Measurements from ENCODE around the gene PDE6B. TPM values are rescaled to one million over a fixed set of nuclear protein-coding genes. Genes with fewer than 3 reads are reported as not detected.
"Not testable (repeated sequence)": the region's sequence is repeated elsewhere in the genome, so short reads cannot be mapped to it uniquely, and the experiment has no call there.

The PDE6B gene
- polyA plus RNA-seq, 1 donor (not counting 4 experiments of a cell fraction or from before 2014, with no cell fraction given), result not detected

DNA sequence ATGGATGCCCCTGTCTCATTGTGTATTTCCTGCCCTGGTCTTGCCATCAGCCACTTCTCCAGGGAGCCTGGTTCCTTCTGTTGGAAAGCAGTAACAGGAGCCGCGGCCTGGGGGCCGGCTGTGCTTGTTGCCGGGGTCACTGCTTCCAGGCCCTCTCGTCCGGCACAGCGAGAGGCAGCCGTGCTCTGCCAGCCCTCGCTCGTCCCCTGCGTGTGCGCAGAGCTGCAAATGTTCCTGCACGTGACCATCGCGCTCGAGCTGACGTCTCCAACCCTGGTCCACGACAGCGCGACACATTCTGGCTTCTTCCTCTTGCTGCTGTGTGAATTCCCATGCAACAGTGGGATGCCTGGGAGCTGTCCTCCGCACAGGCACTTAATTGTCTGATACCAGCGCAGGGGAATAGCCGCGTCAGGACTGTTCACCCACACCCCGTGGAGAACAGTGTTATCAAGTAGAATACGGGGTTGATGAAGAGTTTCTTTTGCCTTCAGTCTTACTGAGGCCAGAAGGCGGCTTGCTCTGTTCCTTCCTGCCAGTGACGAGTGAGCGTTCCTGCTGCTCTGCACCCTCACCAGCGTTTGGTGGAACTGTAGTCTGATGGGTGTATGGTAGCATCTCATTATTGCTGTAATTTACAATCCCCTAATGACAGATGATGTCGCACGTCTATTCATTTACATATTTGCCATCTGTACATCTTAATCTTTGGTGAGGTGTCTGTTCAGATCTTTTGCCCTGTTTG lies 12.3 kb downstream of the PDE6B start:
- Histone ChIP-seq H3K27ac (ENCODE audit: control insufficient read depth, insufficient read depth, low read length) (no peak overlapping the region), H3K9me3 (ENCODE audit: control insufficient read depth, low read depth, low read length) (peaks cover 2% of the 10 kb centered on the region), H3K79me2 (ENCODE audit: control insufficient read depth, insufficient read depth, low read length) (no peaks in the 10 kb centered on the region), H3K9me1 (ENCODE audit: control insufficient read depth, extremely low read depth, insufficient read depth, low read length) (no peaks in the 10 kb centered on the region), H3K4me2 (ENCODE audit: control insufficient read depth, extremely low read depth, insufficient read depth, low read depth, low read length) (no peak overlapping the region), H3K4me1 (ENCODE audit: control insufficient read depth, extremely low read depth, insufficient read depth, low read length) (no peaks in the 10 kb centered on the region), H3K4me3 (ENCODE audit: control insufficient read depth in 2 of 3, extremely low read depth in 1 of 3, insufficient read depth in 2 of 3, low read depth in 1 of 3, low read length in 3 of 3) (no peak overlapping the region), H3K36me3 (ENCODE audit: control insufficient read depth in 2 of 2, extremely low read depth in 1 of 2, insufficient read depth in 2 of 2, low read length in 2 of 2) (no peaks in the 10 kb centered on the region), H4K20me1 (ENCODE audit: control insufficient read depth, extremely low read depth, insufficient read depth, low read length) (no peaks in the 10 kb centered on the region), H3K9ac (ENCODE audit: control insufficient read depth, extremely low read depth, insufficient read depth, low read length) (no peak overlapping the region), H3K27me3 (ENCODE audit: control insufficient read depth, extremely low read depth, insufficient read depth, low read length) (peaks cover 15% of the 10 kb centered on the region), H2AFZ (ENCODE audit: control insufficient read depth, low read length) (no peak overlapping the region)
- FAIRE-seq (no peak), DNase-seq (ENCODE audit: low read depth, low spot score) (no peak)
- dilution Hi-C loops (cut with MboI; ENCODE audit: extremely low pct_ligation_motif_present, low sequenced_read_pairs), result no loop called here
- TF ChIP-seq EZH2 (IDR thresholded peaks at IDR 0.05; ENCODE audit: low read length) (no peak), CTCF (optimal IDR thresholded peaks at IDR 0.05 in 1 of 3, IDR thresholded peaks at IDR 0.05 in 1 of 3, conservative IDR thresholded peaks at IDR 0.05 in 1 of 3; ENCODE audit: extremely low read depth in 1 of 3, insufficient read depth in 2 of 3, low read length in 3 of 3) (no peak)

DNA sequence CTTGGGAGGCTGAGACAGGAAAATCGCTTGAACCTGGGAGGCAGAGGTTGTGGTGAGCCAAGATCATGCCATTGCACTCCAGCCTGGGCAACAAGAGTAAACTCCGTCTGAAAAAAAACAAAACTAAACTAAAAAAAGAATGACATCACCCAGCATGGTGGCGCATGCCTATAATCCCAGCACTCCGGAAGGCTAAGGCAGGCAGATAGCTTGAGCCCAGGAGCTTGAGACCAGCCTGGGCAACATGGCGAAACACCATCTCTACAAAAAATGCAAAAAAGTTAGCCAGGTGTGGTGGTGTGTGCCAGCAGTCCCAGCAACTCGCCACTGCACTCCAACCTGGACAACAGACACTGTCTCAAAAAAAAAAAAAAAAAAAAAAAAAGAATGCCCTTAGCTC lies 17.0 kb downstream of the PDE6B start:
- H2AFZ ChIP-seq (ENCODE audit: control insufficient read depth, low read length); H3K4me3 ChIP-seq (ENCODE audit: control insufficient read depth in 2 of 3, extremely low read depth in 1 of 3, insufficient read depth in 2 of 3, low read depth in 1 of 3, low read length in 3 of 3); H3K4me2 ChIP-seq (ENCODE audit: control insufficient read depth, extremely low read depth, insufficient read depth, low read depth, low read length); H4K20me1 ChIP-seq (ENCODE audit: control insufficient read depth, extremely low read depth, insufficient read depth, low read length); H3K27ac ChIP-seq (ENCODE audit: control insufficient read depth, insufficient read depth, low read length); H3K79me2 ChIP-seq (ENCODE audit: control insufficient read depth, insufficient read depth, low read length); H3K9ac ChIP-seq (ENCODE audit: control insufficient read depth, extremely low read depth, insufficient read depth, low read length); FAIRE-seq; DNase-seq (ENCODE audit: low read depth, low spot score); H3K9me1 ChIP-seq (ENCODE audit: control insufficient read depth, extremely low read depth, insufficient read depth, low read length); H3K9me3 ChIP-seq (ENCODE audit: control insufficient read depth, low read depth, low read length); H3K36me3 ChIP-seq (ENCODE audit: control insufficient read depth in 2 of 2, extremely low read depth in 1 of 2, insufficient read depth in 2 of 2, low read length in 2 of 2); H3K27me3 ChIP-seq (ENCODE audit: control insufficient read depth, extremely low read depth, insufficient read depth, low read length); dilution Hi-C loops (cut with MboI; ENCODE audit: extremely low pct_ligation_motif_present, low sequenced_read_pairs); H3K4me1 ChIP-seq (ENCODE audit: control insufficient read depth, extremely low read depth, insufficient read depth, low read length): not testable (repeated sequence)

DNA sequence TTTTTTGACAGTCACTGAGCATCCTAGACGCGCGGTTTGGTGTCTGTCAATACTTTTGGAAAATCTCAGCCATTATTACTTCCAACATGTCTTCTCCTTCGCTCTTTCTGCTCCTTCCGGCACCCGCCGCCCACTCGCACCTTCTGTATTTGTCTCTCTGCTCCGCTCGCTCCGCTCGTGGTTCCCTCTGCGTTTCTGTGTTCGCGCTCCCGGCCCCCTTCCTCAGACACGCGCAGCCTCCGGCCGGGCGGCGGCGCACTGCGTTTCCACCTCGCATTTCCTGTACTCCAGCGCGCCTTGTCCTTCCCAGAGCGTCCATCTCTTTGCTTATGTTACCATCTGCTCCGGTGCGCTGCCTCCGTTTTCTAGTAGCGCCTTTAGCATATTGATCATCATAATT lies 21.1 kb downstream of the PDE6B start:
- H3K27ac ChIP-seq (ENCODE audit: control insufficient read depth, insufficient read depth, low read length), result no peak overlapping the region
- no peaks in the 10 kb centered on the region for H3K36me3 ChIP-seq (ENCODE audit: control insufficient read depth in 2 of 2, extremely low read depth in 1 of 2, insufficient read depth in 2 of 2, low read length in 2 of 2)
- H2AFZ ChIP-seq (ENCODE audit: control insufficient read depth, low read length), result no peak overlapping the region
- no peaks in the 10 kb centered on the region for H3K4me1 ChIP-seq (ENCODE audit: control insufficient read depth, extremely low read depth, insufficient read depth, low read length)
- H3K9ac ChIP-seq (ENCODE audit: control insufficient read depth, extremely low read depth, insufficient read depth, low read length), result no peak overlapping the region
- H4K20me1 ChIP-seq (ENCODE audit: control insufficient read depth, extremely low read depth, insufficient read depth, low read length), result no peaks in the 10 kb centered on the region
- H3K4me3 ChIP-seq (ENCODE audit: control insufficient read depth in 2 of 3, extremely low read depth in 1 of 3, insufficient read depth in 2 of 3, low read depth in 1 of 3, low read length in 3 of 3), result no peak overlapping the region
- DNase-seq (ENCODE audit: low read depth, low spot score) (no peak), FAIRE-seq (no peak)
- H3K9me3 ChIP-seq (ENCODE audit: control insufficient read depth, low read depth, low read length), result no peaks in the 10 kb centered on the region
- dilution Hi-C loops (cut with MboI; ENCODE audit: extremely low pct_ligation_motif_present, low sequenced_read_pairs), result no loop called here
- TF ChIP-seq EZH2 (IDR thresholded peaks at IDR 0.05; ENCODE audit: low read length), result no peak
- no peak for TF ChIP-seq CTCF (optimal IDR thresholded peaks at IDR 0.05 in 1 of 3, IDR thresholded peaks at IDR 0.05 in 1 of 3, conservative IDR thresholded peaks at IDR 0.05 in 1 of 3; ENCODE audit: extremely low read depth in 1 of 3, insufficient read depth in 2 of 3, low read length in 3 of 3)
- H3K27me3 ChIP-seq (ENCODE audit: control insufficient read depth, extremely low read depth, insufficient read depth, low read length), result peaks cover 13% of the 10 kb centered on the region
- no peak overlapping the region for H3K4me2 ChIP-seq (ENCODE audit: control insufficient read depth, extremely low read depth, insufficient read depth, low read depth, low read length)
- no peaks in the 10 kb centered on the region for H3K9me1 ChIP-seq (ENCODE audit: control insufficient read depth, extremely low read depth, insufficient read depth, low read length)
- no peaks in the 10 kb centered on the region for H3K79me2 ChIP-seq (ENCODE audit: control insufficient read depth, insufficient read depth, low read length)

Measured in keratinocyte (primary cell).